Neural progenitor cell (in vitro differentiated cells): Measurements from ENCODE around the gene JAM2. TPM values are rescaled to one million over a fixed set of nuclear protein-coding genes. Genes with fewer than 3 reads are reported as not detected.

Source experiments
- DNase-seq: peaks from one replicate; pipeline ENCODE4 v3.0.0-alpha.2; 2016; ENCODE audit warnings: low spot score
- H2AFZ ChIP-seq: fragments of 200-600 bp; sonication (generic); replicated peaks from 2 replicates; pipeline ENCODE4 v1.6.1; 2016; ENCODE audit warnings: antibody characterized with exemption
- H3F3A ChIP-seq: fragments of 200-600 bp; sonication (generic); 2 replicates; pipeline ENCODE4 v1.6.1; 2016; ENCODE audit warnings: antibody characterized with exemption, low read depth
- H3K27ac ChIP-seq: fragments of 200-600 bp; sonication (generic); 2 replicates; pipeline ENCODE4 v1.5.1; 2016; ENCODE audit warnings: mild to moderate bottlenecking
- H3K27me3 ChIP-seq: fragments of 200-600 bp; sonication (generic); 2 replicates; pipeline ENCODE4 v1.6.1; 2016; ENCODE audit warnings: mild to moderate bottlenecking, moderate library complexity
- H3K36me3 ChIP-seq: fragments of 200-600 bp; sonication (generic); 2 replicates; pipeline ENCODE4 v1.5.1; 2016
- H3K4me1 ChIP-seq: fragments of 200-600 bp; sonication (generic); 2 replicates; pipeline ENCODE4 v1.6.1; 2016; ENCODE audit warnings: mixed run types
- H3K4me2 ChIP-seq: fragments of 200-600 bp; sonication (generic); 2 replicates; pipeline ENCODE4 v1.6.1; 2016
- H3K4me3 ChIP-seq: fragments of 200-600 bp; sonication (generic); 2 replicates; pipeline ENCODE4 v1.5.1; 2016
- H3K79me2 ChIP-seq: fragments of 200-600 bp; sonication (generic); 2 replicates; pipeline ENCODE4 v1.6.1; 2016; ENCODE audit warnings: low read depth
- H3K9ac ChIP-seq: fragments of 200-600 bp; sonication (generic); 2 replicates; pipeline ENCODE4 v1.6.1; 2016
- H3K9me3 ChIP-seq: fragments of 200-600 bp; sonication (generic); 2 replicates; pipeline ENCODE4 v1.5.1; 2016; ENCODE audit warnings: low read depth
- H4K20me1 ChIP-seq: fragments of 200-600 bp; sonication (generic); 2 replicates; pipeline ENCODE4 v1.6.1; 2016; ENCODE audit warnings: low read depth
- H3K27ac Mint-ChIP-seq: 3 replicates; pipeline ENCODE4 v1.8.0; 2021; ENCODE audit warnings: mixed read lengths
- H3K27me3 Mint-ChIP-seq: 2 replicates; pipeline ENCODE4 v1.8.0; 2022; ENCODE audit warnings: low read depth, mild to moderate bottlenecking, inconsistent platforms, moderate library complexity, mixed read lengths; ENCODE audit not compliant: insufficient read depth
- H3K36me3 Mint-ChIP-seq: 3 replicates; pipeline ENCODE4 v1.8.0; 2021; ENCODE audit warnings: mixed read lengths
- H3K4me1 Mint-ChIP-seq: 3 replicates; pipeline ENCODE4 v1.8.0; 2021; ENCODE audit warnings: mixed read lengths
- H3K4me3 Mint-ChIP-seq: 3 replicates; pipeline ENCODE4 v1.8.0; 2021; ENCODE audit warnings: mild to moderate bottlenecking, moderate library complexity, mixed read lengths
- H3K9me3 Mint-ChIP-seq: 3 replicates; pipeline ENCODE4 v1.8.0; 2020; ENCODE audit warnings: mixed read lengths
- CTCF ChIP-seq: fragments of 200-600 bp; sonication (generic); IDR thresholded peaks from 2 replicates; pipeline ENCODE4 v1.5.1; 2017; ENCODE audit warnings: antibody characterized with exemption, mild to moderate bottlenecking
- EZH2 ChIP-seq: fragments of 200-600 bp; sonication (generic); IDR thresholded peaks from 2 replicates; pipeline ENCODE4 v1.6.1; 2017; ENCODE audit warnings: antibody characterized with exemption, mild to moderate bottlenecking, moderate library complexity
- EZH2phosphoT487 ChIP-seq: fragments of 200-600 bp; sonication (generic); IDR thresholded peaks from 2 replicates; pipeline ENCODE4 v1.6.1; 2017; ENCODE audit warnings: antibody characterized with exemption
- total RNA-seq: library from RNA; depleted of rRNA; stranded (reverse); fragments of >200 nt; gene quantifications from 2 replicates; pipeline ENCODE4 v1.2.3, GENCODE V29; 2015; ENCODE audit warnings: low replicate concordance

JAM2 gene
- total RNA-seq, 1 donor from 2014 or later = 1.9 TPM

DNA sequence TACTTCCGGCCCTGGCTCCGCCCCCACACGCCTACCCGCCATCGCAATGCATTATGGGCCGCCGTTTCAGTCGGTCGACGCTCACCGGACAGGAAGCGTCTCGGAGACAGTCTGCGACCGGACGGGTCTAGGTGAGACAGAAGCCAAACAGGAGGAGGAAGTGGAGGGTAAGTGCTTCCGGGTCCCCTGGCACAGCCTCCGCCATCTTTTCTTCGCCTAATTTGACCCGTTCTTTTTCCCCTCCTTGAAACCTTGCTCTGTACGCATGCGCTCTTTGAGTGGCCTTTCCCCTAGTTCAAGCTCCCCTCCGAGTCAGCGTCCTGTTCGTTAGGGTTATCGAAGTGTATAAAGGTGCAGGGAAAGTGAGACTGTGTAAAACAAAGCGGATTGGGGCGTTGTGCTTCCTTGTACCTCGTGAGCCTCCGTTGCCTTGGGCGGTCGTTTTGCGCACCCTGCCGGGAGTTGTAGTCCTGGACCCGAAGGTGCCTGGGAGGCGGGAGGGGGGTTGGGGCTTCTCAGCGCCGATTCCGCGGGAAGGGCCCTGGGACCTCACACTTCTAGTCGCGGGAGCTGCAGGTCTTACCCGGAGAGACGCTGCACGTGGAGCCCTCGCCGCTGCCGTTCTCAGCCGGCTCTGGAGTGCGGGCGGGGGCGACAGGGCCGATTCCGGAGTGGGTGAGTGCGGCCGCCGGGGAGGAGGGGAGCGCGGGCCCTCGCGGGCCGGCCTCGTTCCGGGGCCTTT is 96.0 kb downstream of the JAM2 start, which contains the start of the genes ATP5PF and GABPA:
ATP5PF (minus strand) TSS at position 1 of the 742 bp plus-strand sequence. CDS start 5,110 bp downstream, outside the sequence.
GABPA (plus strand) TSS at position 69 of the 742 bp plus-strand sequence. CDS start 6,627 bp downstream, outside the sequence.
- peak within 1 kb of the TSS; percentile 100 for H3K27ac ChIP-seq
- peak; percentile 98 for DNase-seq
- peaks cover 88% of the 10 kb centered on the region for H3K79me2 ChIP-seq
- H3K9me3 ChIP-seq = no peaks in the 10 kb centered on the region
- peak within 1 kb of the TSS; percentile 100 for H3K4me2 ChIP-seq
- peaks cover 26% of the 10 kb centered on the region for H3F3A ChIP-seq
- peak within 1 kb of the TSS; percentile 97 for H2AFZ ChIP-seq
- peak within 1 kb of the TSS; percentile 99 for H3K9ac ChIP-seq
- TF ChIP-seq EZH2 (peak; percentile 52), EZH2phosphoT487 (no peak), CTCF (no peak)
- H3K4me1 Mint-ChIP-seq = peaks cover 30% of the 10 kb centered on the region
- H3K36me3 Mint-ChIP-seq = no peaks in the 10 kb centered on the region
- H3K27ac Mint-ChIP-seq = peak within 1 kb of the TSS; percentile 100
- H3K36me3 ChIP-seq = no peaks in the 10 kb centered on the region
- peaks cover 5% of the 10 kb centered on the region for H3K27me3 Mint-ChIP-seq
- H3K4me3 Mint-ChIP-seq = peak within 1 kb of the TSS; percentile 100
- peaks cover 13% of the 10 kb centered on the region for H3K4me1 ChIP-seq
- peak within 1 kb of the TSS; percentile 97 for H3K4me3 ChIP-seq
- H4K20me1 ChIP-seq = peaks cover 20% of the 10 kb centered on the region
- H3K27me3 ChIP-seq = no peaks in the 10 kb centered on the region
- no peaks in the 10 kb centered on the region for H3K9me3 Mint-ChIP-seq

DNA sequence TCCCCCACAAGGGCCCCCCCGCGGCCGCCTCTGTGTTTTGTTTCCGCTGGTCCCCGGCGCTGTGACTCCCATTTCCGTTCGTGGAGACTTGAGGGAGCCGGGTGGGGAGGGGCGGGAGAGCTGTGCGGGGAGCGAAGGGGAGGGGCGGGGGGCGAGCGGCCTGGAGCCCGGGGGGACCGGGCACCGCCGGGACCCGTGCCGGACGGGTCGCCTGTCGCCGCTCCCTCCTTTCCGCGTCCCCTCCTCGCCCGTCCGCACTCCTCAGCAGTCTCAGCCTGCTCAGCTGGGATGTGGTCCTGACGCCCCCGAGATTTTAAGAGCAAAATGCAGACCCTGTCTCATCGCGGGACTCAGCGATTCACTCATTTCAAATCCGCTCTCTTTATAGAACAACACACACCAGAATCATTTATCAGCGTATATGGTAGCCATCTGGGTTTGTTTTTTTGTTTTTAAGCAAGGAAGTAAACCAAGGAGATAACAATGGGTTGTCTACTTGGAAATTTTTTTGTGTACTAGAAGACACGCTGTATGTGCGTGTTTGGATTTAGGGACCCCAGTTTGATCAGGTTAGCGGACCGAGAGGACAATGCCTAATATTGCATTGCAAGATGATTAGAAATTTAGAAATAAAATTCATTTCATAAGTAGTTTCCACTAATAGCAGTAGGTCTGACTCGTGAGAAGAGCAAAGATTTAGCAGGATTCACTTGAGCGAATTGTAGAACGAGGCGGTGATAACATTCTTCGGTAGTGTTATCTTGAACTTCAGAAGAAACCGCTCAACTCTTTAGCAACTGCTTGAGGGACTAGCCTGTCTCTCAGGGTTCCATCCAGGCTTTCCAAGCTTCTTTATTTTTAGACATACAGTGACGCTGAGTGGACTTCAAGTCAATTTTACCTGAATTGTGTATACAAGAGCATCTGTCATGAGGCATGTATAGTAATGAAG is 96.9 kb downstream of the JAM2 start:
- peaks cover 13% of the 10 kb centered on the region for H3K4me1 ChIP-seq
- H3K27ac ChIP-seq = peak overlapping the region; percentile 100
- peak overlapping the region; percentile 99 for H3K9ac ChIP-seq
- H3K79me2 ChIP-seq = peaks cover 89% of the 10 kb centered on the region
- H3K9me3 ChIP-seq = no peaks in the 10 kb centered on the region
- peak overlapping the region; percentile 98 for H3K27ac Mint-ChIP-seq
- H3K27me3 Mint-ChIP-seq = peaks cover 5% of the 10 kb centered on the region
- peak overlapping the region; percentile 97 for H3K4me3 ChIP-seq
- peak; percentile 86 for DNase-seq
- H3K4me2 ChIP-seq = peak overlapping the region; percentile 100
- no peaks in the 10 kb centered on the region for H3K36me3 ChIP-seq
- peaks cover 26% of the 10 kb centered on the region for H3F3A ChIP-seq
- H3K9me3 Mint-ChIP-seq = no peaks in the 10 kb centered on the region
- H3K36me3 Mint-ChIP-seq = no peaks in the 10 kb centered on the region
- TF ChIP-seq EZH2phosphoT487 (no peak), CTCF (no peak), EZH2 (no peak)
- H3K4me3 Mint-ChIP-seq = peak overlapping the region; percentile 100
- no peaks in the 10 kb centered on the region for H3K27me3 ChIP-seq
- peaks cover 20% of the 10 kb centered on the region for H4K20me1 ChIP-seq
- peaks cover 30% of the 10 kb centered on the region for H3K4me1 Mint-ChIP-seq
- H2AFZ ChIP-seq = peak overlapping the region; percentile 97

- H3K27ac Mint-ChIP-seq = no peak overlapping the region
- H3K4me3 ChIP-seq = peak overlapping the region; percentile 97
Measured at GRCh38 chr21:25737421-25737820, 98.4 kb downstream of the JAM2 start.

More at GRCh38 chr21:25737421-25737820, 98.4 kb downstream of the JAM2 start:
- peak overlapping the region; percentile 100 for H3K4me3 Mint-ChIP-seq
- no peaks in the 10 kb centered on the region for H3K36me3 ChIP-seq
- H4K20me1 ChIP-seq = peaks cover 12% of the 10 kb centered on the region
- peaks cover 30% of the 10 kb centered on the region for H3K4me1 Mint-ChIP-seq
- H3K9me3 Mint-ChIP-seq = no peaks in the 10 kb centered on the region
- peak overlapping the region; percentile 100 for H3K4me2 ChIP-seq
- H3K27ac ChIP-seq = no peak overlapping the region
- peaks cover 4% of the 10 kb centered on the region for H3K36me3 Mint-ChIP-seq
- peaks cover 82% of the 10 kb centered on the region for H3K79me2 ChIP-seq
- H3K9me3 ChIP-seq = no peaks in the 10 kb centered on the region
- H2AFZ ChIP-seq = no peak overlapping the region
- peaks cover 5% of the 10 kb centered on the region for H3K27me3 Mint-ChIP-seq
- no peak for TF ChIP-seq EZH2phosphoT487
- no peak for TF ChIP-seq CTCF
- TF ChIP-seq EZH2 = no peak
- H3K9ac ChIP-seq = no peak overlapping the region
- peaks cover 13% of the 10 kb centered on the region for H3K4me1 ChIP-seq
- H3F3A ChIP-seq = peaks cover 26% of the 10 kb centered on the region
- no peaks in the 10 kb centered on the region for H3K27me3 ChIP-seq
- no peak for DNase-seq
